ENCODE results near the gene BRD4.

DNA sequence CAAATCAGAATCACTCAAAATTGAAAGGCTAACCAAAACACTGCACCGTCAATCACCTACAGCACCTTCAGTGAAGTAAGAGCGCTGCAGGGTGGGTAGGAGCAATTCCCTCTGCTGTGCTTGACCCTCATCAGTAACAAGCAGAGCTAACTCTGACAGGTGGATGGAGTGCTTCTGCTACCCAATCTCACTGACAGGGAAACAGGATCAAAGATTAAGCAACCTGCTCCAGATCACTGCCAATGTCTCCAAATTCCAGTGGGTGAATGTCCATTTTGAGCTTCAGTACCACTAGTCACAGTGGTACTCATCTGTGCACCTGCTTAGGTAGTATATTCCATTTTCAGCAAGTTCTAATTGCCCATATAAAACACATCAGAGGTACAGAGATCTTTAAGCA lies 25.2 kb downstream of the BRD4 start:
- TF ChIP-seq, protein P1, sequence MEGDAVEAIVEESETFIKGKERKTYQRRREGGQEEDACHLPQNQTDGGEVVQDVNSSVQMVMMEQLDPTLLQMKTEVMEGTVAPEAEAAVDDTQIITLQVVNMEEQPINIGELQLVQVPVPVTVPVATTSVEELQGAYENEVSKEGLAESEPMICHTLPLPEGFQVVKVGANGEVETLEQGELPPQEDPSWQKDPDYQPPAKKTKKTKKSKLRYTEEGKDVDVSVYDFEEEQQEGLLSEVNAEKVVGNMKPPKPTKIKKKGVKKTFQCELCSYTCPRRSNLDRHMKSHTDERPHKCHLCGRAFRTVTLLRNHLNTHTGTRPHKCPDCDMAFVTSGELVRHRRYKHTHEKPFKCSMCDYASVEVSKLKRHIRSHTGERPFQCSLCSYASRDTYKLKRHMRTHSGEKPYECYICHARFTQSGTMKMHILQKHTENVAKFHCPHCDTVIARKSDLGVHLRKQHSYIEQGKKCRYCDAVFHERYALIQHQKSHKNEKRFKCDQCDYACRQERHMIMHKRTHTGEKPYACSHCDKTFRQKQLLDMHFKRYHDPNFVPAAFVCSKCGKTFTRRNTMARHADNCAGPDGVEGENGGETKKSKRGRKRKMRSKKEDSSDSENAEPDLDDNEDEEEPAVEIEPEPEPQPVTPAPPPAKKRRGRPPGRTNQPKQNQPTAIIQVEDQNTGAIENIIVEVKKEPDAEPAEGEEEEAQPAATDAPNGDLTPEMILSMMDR (conservative IDR thresholded peaks at IDR 0.05 in 1 of 2, IDR thresholded peaks at IDR 0.05 in 1 of 2; ENCODE audit: low read depth in 1 of 2, low read length in 2 of 2), result no peak
- no peak for TF ChIP-seq EZH2 (IDR thresholded peaks at IDR 0.05; ENCODE audit: low read length, missing control alignments)

All from fibroblast of lung (primary cell).